AG20443 (cell line): Measurements from ENCODE around the gene VDR.

Experiments used
- DNase-seq: peaks from one replicate; pipeline ENCODE4 v3.0.0; 2012; ENCODE audit warnings: low spot score, mixed read lengths

Gene VDR

DNA sequence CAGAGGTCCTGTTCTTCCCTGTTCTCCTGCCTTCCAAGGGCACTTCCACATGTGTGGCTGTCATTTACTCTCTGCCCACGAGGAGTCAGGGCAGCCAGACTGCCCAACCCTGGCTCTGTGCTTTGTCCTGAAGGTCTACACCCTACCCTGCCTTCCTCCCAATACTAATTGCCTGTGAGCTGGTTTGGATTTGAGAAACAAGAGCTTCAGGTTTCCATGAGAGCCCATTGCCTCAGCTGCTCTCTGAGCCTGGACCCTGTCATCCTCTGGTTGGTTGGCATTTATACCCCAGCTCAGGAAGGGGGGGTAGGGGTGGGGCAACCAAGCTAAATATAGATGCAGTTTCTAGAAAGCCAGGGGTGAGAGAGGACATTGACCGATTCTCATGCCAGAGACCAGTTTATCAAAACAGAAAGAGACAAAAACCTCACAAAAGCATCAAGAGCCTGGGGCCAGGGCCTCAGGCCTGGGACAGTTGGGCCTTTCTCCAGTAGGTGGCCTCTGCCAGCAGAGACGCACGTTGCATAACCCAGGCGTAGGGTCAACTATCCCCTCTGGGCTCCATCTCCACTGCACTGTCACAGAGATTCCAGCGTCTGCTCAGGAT lies 34.5 kb downstream of the VDR start:
- peak; percentile 68 for DNase-seq

DNA sequence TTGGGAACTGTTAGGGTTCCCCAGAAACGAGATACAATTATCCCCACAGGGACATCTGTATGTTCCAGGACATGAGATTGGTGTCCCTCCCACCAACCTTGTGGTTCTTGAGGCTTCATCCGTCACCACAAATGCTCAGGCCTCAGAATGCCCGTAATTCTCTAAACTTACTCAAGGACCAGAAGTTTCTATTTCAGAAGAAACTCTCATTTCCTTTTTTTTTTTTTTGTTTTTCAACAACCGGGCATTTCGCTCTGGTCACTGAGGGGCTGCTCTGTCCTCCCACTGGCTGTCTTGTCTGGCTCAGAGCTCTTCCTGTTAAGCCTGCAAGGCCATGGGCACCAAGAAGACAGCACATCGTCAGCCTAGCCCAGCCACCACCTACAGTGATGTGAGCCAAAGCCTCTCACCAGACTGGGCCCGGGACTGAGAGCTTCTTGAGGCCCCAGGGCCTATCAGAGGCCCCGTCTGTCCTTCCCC lies 36.2 kb downstream of the VDR start:
- no peak for DNase-seq

DNA sequence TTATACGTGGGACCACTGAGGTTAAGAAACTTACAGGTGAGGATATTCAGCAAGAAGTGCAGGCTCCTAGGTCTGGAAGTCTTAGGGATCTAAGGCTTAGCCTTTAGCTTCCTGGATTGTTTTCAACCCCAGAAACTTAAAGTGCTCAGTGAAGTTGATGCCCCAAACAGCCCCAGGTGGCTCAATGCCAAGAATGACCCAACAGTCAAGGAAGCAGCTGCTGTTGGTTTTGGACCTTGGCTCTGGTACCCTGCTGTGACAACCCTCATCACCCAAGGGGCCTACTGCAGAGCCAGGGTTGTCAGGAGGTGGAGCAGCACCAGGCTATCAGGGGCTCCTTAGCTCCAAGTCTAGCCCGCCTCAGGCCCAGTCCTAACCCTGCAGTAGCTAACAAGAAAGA lies 36.8 kb downstream of the VDR start:
- no peak for DNase-seq

DNA sequence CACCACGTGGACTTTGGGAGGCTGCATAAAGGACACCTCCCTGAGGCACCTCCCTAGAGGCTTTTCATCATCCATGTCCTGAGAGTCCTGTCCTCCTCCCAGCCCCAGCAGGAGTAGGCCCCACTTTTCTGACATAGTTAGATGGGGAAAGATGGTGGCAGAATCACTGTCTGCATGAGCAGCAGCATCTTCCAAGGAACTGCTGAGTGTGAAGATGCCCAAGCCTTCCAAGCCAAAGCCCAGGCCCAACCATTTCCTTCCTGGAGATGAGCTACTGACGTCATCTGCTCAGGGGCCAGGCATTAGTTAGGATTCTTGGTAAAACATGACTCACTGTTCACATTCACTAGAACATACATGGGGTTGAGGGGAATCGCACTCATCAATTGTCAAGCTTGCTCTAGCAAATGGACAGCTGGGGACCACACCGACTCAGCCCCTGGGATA lies 37.3 kb downstream of the VDR start:
- peak; percentile 89 for DNase-seq

- no peak for DNase-seq
These were observed 40.1 kb downstream of the VDR start for GRCh38 chr12:47864646-47865235.

DNA sequence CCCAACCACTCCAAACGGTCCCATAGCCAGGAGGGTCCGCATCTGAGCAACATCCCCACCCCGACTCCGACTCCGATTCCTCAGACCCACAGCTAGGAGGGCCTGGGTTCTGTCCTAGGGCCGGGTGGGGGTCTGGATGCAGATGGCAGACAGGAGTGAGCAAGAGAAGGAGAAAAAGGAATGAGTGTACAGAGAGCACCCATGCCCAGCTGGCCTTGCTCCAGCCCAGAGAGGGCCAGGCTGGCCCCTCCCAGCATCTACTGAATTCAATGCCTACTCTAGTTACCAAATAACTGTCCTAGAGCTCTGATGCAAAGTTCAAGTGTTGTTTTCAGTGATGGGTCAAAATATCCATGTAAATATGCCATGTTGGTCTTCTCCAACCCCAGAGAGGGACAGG lies 40.8 kb downstream of the VDR start:
- no peak for DNase-seq

- DNase-seq, result no peak
These were observed 41.3 kb downstream of the VDR start for GRCh38 chr12:47863467-47863866.

- DNase-seq, result no peak
These were observed 41.9 kb downstream of the VDR start for GRCh38 chr12:47862881-47863280.

DNA sequence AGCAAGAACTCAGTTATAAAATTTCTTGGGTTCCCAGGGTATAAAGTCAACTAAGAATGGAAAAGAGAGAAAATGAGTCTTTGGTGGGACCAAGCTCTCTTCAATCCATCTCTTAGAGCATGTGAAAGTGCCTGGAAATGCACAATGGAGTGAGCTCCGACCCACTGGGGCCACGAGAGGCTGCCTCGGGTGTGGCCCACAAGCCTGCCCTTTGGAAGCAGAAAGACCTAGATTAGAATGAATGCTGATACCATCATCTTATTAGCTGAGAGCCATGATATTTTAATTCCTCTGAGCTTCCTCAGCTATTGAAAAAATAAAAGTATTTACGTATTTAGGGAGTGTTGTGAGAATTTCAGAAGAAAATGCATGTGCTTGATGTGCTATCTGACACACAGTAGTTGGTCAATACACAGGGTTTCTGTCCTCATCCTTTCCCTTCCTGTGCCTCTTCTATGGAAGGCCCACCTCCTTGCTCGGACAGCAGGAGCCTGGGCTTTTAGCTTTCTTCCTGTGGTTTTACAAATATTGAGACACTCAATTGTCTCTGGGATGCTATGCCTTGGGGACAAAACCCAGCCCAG lies 42.5 kb downstream of the VDR start:
- DNase-seq, result no peak

DNA sequence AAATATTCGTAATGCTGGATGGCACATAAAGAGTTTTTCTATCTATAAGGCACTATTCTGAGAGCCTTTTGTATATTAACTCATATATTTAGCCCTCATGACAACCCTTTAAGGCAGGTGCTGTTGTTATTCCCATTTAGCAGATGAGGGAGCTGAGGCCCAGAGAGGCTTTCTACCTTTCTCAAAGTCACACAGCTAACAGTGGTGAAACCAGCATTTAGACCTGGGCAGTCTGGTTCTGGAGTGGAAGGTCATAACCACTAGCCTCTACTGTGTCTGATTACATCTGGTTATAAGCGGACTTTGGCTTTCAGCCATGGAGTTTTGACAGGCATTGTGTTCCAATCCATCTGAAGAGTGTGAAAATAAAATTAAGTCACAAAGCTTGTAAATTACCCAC lies 43.9 kb downstream of the VDR start:
- DNase-seq, result no peak

DNA sequence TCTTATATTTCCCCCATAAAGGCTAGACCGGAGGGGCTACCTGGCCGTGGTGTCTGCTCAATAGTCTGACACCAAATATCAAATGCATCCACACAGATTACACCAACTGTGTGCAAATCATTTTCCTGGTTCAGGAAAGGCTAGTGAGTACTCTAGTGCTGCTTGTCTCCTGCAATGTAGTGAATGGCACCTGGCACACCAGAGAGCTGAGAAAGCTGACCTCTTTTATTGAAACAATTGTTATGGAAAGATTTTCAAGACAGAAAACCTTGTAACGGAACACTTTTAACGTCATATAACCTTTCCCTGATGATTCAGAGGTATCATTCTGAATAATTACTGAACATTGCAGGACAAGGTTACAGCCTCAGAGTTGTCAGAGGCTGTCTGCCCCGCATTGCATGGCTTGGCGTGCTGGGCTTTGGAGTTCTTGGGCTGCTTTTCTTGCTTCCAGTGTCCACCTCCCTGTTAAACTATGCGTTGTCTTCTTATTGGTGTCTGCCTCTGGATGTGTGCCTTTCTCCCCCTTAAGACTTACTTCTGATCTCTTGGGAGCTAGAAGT lies 44.4 kb downstream of the VDR start:
- no peak for DNase-seq

DNA sequence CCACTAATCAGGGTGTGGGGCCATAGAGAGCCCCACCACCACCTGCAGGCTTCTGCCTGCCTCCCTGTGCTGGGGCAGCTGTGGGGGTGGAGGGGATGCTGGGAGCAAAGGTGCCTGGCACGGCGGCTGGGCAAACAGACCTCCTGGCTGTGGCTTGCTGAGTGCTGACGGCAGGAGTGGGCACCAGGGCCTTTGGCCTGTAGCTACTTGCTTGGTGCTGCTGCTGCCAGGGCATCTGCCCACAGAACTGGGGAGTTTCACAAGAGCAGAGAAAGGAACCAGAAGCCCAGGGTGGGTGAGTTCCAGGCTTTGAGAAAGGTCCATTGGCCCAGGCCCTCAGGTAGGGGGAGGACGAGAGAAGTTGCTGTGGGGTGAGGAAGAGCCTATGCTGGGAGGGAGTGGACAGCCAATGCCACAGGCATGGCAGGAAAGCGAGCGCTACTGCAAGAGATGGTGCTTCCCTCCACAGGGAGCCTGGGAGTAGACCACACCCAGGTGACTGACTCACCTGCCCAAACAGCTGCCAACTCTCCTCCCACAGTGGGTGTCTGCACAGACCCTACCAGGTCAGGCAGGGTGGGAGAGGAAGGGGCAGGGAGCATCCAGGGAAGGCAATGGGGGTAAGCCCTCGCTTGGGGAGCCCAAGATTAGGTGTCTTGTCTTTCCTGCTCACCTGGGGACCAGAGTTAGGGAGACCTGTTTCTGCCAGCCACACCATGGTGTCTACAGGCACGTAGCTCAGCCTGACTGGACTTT lies 46.1 kb downstream of the VDR start:
- no peak for DNase-seq

DNA sequence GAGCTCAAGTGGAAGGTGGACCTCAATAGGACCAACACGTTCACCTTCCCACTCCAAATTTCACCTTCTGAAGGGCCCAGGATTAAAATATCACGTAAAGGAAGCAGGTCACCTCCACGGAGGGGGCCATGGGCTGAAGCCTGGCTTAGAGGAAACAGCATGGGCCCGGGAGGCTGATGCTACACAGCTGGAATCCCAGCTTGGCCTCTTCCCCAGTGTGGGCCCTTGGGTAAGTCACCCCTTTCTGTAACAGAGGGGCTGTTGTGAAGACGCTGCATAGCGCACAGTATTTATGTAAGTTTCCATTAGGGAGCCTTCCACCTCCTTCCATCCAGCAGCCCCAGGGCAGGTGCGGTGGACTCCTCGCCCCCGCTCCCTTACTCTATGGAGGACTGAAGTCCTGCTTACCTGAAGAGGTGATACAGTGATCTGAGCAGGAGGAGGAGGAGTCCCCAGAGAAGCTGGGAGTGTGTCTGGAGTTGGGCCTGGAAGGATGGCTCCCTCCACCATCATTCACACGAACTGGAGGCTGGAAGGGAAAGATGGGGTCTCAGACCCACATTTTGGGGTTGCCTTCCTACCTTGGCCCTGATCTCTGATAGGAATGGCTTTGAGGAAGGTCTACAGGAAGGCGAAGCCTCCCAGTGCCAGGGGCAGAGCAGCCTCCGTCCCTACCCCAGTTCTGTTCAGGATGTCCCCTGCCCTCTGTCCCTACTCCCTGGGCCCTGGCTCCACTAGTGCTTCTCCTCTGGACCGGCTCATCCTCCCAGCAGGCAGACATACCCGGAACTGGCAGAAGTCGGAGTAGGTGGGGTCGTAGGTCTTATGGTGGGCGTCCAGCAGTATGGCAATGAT lies 47.8 kb downstream of the VDR start:
- DNase-seq, result no peak

DNA sequence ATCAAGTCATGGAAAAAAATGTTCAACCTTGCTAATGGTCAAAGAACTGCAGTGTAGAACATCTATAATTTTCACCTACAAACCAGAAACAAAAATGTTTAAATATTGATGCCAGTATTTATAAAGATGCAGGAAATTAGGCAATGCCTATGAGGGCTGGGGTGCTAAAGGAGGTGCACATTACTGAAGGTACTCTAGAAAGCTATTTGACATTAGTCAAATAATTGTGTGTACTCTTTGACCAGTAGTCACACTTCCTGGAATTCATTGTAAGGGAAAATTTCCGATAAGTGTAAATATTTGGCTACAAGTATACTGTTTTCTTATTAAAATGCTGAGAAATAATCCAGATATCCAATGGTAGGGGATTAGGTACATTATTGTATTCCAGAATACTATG lies 48.7 kb downstream of the VDR start:
- DNase-seq, result no peak

DNA sequence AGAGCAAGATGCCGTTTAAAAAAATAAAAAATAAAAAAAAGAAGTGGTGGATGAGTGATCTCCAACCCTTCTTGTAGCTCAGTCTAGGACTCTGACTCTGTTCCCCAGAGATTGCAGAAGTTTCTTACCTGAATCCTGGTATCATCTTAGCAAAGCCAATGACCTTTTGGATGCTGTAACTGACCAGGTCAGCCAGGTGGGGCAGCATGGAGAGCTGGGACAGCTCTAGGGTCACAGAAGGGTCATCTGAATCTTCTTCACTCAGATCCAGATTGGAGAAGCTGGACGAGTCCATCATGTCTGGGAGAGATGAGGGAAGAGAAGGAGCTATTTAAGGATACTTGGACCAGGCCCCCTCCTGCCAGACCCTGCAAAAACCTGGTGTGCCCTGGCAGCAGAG lies 49.3 kb downstream of the VDR start:
- no peak for DNase-seq

DNA sequence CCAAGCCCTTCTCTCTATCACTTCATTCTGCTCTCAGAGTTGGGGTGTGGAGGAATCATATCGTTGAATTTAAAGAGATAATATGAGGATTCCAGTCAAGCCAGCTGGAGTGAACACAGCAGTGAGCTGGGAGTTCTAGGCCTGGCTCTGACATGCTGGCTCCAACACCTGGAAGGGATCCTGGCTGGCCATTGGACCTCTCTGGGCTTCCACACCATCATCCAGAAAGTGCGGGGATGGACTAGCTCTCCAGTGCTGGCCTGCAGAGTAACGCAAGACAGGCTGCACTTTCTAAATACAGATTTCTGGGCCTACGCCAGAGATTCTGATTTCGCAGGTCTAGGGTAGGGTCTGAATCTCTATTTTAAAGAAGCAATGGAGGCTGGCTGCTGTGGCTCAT lies 50.3 kb downstream of the VDR start:
- DNase-seq, result no peak

DNA sequence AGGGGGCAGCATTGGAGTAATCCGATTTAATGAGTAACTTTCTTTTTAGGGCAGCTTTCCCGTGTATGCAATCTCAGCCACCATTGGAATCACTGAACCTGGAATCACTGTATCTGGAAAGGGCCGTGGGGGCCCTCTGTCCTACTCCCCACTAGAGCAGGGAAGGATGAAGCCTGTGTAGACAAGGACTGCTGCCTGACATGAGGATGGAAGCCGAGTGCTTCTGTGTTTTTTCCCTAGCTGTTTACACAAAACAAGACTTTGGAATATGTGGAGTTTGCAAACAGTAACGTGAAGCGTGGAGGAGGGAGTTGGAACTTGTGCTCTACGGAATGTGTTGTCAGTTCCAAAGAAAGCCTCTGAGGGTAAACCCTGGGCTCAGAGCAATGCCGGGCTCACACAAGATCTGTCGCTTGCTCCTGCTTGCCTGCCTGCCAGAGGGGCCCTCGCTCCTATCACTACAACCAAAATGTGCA lies 52.7 kb downstream of the VDR start:
- DNase-seq, result no peak

DNA sequence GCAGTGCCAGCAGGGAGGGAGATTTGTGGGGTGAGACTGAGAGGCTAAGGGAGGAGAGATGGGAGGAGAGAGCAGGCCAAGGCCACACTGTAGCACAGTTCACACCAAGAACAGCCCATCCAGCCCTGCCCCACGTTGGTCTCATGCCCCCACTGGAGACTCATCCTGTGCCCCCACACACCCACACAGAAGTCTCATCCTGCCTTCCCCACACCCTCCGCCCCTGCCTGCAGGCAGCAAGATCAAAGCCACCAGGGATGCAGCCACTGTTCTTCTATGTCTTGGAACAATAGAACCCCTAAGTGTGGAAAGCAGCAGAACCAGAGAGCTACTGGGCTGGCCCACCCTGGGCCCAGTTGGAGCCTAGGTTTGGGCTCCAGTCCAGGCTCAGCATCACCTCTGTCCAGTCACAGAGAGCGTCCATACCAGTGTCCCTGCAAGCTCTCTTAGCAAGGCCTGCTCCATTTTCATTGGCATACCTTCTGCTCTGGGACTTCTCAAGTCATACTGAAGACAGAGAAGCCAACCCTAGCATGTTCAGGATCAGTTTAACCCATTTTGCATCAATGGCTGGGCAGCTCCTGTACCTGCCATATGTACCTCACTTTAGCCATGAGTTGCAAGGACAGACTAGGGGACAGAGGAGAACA lies 53.4 kb downstream of the VDR start:
- no peak for DNase-seq

DNA sequence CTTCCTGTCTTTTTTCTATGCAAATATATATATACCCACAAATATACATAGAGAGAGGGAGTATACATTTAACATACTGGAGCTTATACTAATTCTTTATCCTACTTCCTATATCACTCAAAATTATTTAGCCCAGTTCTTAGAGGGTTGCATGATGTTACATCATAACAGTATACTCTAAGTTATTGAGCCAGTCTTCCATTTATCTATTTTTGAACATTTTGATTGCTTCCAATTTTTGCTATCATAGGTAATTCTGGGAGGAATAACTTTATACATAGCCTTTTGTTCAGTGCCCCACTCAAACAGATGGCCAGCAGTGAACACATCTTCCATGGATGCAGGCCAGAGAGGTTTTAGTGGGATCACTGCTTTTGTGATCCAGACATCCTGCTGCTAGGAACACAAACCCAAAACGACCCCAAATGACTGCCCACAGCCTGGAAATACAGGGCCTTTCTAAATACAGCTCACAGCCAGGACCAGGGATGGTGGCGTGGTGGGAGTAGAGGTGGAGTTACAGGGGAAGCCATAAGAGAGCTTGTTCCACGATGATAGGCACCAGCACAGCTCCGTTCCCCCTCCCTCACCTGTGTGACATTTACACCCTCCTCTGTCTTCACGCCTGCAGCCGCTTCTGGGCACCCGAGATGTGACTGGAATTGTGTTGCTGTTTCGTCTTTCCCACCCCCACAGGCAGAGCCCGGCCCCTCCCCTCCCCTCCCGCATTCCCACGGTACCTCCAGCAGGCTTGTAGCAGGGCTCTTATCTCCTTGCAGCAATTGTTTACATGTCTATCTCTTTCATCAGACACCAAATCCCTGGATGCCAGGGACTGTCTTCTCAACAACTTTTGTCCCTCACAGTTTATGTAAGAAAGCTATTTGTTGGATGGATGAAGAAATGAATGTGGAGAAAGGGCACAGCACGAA lies 54.4 kb downstream of the VDR start:
- no peak for DNase-seq

DNA sequence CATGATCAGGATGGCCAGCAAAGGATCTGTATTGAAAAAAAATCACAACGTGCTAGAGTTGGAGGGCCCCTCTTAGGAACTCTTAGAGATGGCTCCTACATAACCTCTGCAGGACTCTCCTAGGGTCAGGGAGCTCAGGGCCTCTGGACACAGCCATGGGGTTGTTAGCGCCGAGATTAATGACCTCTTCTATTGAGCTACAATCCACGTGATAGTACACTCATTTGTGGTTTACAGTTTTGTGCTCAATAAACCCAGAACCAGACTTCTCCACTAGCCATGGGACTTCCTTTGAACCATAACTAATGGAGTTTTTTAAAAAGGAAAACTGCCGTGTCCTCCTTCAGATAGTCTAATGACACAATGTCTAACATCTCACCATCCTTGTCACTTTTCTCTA lies 55.5 kb downstream of the VDR start:
- DNase-seq, result no peak
